HEK293 (cell line): ENCODE measurements around the gene HSPA4.

Experiments used
- ZBTB8A ChIP-seq: fragments of 450-650 bp; formaldehyde crosslinking; IDR thresholded peaks from 2 replicates; pipeline ENCODE4 v1.5.1; 2016; ENCODE audit warnings: missing biosample characterization, missing genetic modification characterization
- ZNF174 ChIP-seq: fragments of 450-650 bp; formaldehyde crosslinking; IDR thresholded peaks from 2 replicates; pipeline ENCODE4 v1.5.0; 2017; ENCODE audit warnings: missing biosample characterization, mild to moderate bottlenecking, missing genetic modification characterization
- ZNF521 ChIP-seq: fragments of 450-650 bp; formaldehyde crosslinking; IDR thresholded peaks from 2 replicates; pipeline ENCODE4 v1.5.1; 2017; ENCODE audit warnings: missing biosample characterization, mild to moderate bottlenecking, missing genetic modification characterization
- TF ChIP-seq, protein P1 (sequence below): fragments of 450-650 bp; formaldehyde crosslinking; IDR thresholded peaks from 2 replicates; pipeline ENCODE4 v1.5.1; 2016; ENCODE audit warnings: missing biosample characterization, missing genetic modification characterization
- TF ChIP-seq, protein P2 (sequence below): fragments of 450-650 bp; formaldehyde crosslinking; IDR thresholded peaks from 2 replicates; pipeline ENCODE4 v1.5.1; 2016; ENCODE audit warnings: missing biosample characterization, missing genetic modification characterization

DNA sequence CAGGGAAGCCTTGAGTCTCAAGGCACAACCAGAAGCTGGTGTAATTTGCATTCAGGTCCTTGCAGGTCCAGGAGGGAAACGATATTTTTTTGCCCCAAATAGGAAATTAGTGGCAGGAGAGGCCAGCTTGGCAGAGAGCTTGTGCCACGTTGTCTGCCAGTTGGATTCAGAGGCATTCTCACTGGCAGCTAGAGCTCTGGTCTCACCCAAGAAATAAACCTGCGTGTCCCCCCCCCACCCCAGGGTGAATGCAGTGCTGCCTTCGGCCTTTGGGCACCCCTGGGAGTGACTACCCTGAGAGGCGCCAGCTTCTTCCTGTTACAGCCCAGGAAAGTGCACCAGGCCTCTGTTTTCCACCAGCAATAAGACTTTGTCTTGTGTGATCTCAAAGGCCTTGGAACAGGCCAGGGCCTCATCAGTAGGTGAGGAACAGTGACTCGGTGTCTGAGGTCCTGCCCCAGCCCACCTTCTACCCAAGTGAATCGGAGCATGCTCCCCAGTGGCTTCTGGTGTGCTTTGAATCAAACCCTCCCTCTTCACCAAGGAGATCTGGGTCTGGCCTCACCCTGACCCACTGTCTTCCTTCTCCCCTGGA, 68.4 kb downstream of the HSPA4 start:
- TF ChIP-seq ZNF521 (tag by site-specific recombination) (no peak), ZNF174 (tag by site-specific recombination) (no peak), ZBTB8A (tag by site-specific recombination) (no peak)
- TF ChIP-seq, protein P1, sequence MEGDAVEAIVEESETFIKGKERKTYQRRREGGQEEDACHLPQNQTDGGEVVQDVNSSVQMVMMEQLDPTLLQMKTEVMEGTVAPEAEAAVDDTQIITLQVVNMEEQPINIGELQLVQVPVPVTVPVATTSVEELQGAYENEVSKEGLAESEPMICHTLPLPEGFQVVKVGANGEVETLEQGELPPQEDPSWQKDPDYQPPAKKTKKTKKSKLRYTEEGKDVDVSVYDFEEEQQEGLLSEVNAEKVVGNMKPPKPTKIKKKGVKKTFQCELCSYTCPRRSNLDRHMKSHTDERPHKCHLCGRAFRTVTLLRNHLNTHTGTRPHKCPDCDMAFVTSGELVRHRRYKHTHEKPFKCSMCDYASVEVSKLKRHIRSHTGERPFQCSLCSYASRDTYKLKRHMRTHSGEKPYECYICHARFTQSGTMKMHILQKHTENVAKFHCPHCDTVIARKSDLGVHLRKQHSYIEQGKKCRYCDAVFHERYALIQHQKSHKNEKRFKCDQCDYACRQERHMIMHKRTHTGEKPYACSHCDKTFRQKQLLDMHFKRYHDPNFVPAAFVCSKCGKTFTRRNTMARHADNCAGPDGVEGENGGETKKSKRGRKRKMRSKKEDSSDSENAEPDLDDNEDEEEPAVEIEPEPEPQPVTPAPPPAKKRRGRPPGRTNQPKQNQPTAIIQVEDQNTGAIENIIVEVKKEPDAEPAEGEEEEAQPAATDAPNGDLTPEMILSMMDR (tag by site-specific recombination), result no peak
- TF ChIP-seq, protein P2, sequence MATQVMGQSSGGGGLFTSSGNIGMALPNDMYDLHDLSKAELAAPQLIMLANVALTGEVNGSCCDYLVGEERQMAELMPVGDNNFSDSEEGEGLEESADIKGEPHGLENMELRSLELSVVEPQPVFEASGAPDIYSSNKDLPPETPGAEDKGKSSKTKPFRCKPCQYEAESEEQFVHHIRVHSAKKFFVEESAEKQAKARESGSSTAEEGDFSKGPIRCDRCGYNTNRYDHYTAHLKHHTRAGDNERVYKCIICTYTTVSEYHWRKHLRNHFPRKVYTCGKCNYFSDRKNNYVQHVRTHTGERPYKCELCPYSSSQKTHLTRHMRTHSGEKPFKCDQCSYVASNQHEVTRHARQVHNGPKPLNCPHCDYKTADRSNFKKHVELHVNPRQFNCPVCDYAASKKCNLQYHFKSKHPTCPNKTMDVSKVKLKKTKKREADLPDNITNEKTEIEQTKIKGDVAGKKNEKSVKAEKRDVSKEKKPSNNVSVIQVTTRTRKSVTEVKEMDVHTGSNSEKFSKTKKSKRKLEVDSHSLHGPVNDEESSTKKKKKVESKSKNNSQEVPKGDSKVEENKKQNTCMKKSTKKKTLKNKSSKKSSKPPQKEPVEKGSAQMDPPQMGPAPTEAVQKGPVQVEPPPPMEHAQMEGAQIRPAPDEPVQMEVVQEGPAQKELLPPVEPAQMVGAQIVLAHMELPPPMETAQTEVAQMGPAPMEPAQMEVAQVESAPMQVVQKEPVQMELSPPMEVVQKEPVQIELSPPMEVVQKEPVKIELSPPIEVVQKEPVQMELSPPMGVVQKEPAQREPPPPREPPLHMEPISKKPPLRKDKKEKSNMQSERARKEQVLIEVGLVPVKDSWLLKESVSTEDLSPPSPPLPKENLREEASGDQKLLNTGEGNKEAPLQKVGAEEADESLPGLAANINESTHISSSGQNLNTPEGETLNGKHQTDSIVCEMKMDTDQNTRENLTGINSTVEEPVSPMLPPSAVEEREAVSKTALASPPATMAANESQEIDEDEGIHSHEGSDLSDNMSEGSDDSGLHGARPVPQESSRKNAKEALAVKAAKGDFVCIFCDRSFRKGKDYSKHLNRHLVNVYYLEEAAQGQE, result no peak
